Stimulated activated CD8-positive, alpha-beta memory T cell treated with anti-CD3 and anti-CD28 coated beads, Interleukin-4, amount 100 ng/mL, for 24 hours (primary cell): ENCODE measurements around the gene PDCD1.
"Not testable (repeated sequence)": the region's sequence is repeated elsewhere in the genome, so short reads cannot be mapped to it uniquely, and the experiment has no call there.

ENCODE experiments used
- DNase-seq: peaks from one replicate; pipeline ENCODE4 v3.0.0-alpha.2; 2020; ENCODE audit warnings: low read depth

PDCD1 gene

GRCh38 chr2:241877989-241878970 is 19.6 kb upstream of the PDCD1 start:
- DNase-seq, result peak; percentile 67

GRCh38 chr2:241877197-241877685 is 18.5 kb upstream of the PDCD1 start:
- DNase-seq, result no peak

DNA sequence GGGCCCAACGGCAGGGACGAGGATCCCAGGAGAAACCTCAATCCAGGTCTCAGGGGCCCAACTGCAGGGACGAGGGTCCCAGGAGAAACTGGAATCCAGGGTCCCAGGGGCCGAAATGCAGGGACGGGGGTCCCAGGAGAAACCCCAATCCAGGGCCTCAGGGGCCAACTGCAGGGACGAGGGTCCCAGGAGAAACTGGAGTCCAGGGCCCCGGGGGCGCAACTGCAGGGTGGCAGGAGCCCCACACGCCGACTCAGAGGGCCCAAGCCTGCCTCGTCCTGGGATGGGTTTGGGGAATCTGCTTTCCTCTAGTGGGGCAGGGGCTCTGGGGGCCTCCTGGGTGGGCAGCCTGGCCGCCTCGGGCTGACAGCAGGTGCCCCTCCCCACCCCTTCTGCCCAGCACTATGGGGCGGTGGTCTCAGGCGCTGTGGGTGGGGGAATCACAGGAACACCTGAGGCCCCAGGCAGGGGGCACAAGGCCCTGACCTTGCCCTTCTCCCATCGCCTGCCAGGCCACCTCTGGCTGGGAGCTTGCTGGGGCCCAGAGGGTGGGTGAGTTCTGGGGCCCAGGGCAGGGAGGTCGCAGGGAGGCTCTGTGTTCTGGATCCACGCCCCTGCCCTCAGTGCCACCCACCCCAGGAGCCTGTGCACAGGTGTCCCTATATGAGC is 18.0 kb upstream of the PDCD1 start:
- DNase-seq, result no peak

- DNase-seq, result not testable (repeated sequence)
These were observed 17.2 kb upstream of the PDCD1 start for GRCh38 chr2:241875754-241876527.

DNA sequence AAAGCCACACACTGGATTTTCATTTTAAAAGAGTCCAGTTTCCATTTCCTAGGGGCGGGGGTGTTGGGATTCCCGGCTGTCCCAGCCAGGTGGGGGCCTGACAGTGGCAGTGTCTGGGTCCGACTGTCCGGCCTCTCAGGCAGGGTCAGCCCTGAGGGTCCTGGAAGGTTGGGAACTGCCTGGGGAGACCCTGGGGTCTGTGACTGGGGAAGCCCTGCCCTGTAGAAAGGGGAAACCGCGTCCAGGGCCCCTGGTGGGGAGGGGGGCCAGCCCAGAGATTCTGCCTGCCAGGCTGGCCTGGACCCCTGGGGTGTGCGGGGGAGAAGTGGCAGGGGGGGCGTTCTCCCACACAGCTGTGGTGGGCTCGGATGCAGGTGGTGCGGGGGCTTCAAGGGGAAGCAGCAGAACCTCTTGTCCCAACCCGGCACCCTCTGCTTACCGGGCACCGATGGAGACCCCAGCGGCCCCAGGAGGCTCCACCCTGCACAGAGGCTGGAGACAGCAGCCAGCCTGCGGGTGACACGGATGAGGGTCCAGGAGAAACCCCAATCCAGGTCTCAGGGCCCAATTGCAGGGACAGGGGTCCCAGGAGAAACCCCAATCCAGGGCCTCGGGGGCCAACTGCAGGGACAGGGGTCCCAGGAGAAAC is 15.7 kb upstream of the PDCD1 start:
- no peak for DNase-seq

DNA sequence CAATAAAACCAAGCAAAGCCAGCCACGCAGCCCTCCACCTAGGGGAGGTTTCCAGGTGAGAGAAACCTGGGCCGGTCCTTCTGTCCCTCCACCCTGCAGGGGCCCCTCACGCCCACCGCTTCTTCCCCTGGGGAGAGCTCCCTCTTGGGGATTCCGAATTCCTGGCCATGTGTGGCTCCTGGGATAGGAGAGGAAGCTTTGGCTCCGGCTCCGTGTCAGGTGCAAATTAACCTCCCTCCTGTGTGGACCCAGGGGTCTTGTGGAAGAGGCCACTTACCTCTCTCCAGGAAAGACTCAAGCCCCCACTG is 15.1 kb upstream of the PDCD1 start:
- DNase-seq, result no peak

DNA sequence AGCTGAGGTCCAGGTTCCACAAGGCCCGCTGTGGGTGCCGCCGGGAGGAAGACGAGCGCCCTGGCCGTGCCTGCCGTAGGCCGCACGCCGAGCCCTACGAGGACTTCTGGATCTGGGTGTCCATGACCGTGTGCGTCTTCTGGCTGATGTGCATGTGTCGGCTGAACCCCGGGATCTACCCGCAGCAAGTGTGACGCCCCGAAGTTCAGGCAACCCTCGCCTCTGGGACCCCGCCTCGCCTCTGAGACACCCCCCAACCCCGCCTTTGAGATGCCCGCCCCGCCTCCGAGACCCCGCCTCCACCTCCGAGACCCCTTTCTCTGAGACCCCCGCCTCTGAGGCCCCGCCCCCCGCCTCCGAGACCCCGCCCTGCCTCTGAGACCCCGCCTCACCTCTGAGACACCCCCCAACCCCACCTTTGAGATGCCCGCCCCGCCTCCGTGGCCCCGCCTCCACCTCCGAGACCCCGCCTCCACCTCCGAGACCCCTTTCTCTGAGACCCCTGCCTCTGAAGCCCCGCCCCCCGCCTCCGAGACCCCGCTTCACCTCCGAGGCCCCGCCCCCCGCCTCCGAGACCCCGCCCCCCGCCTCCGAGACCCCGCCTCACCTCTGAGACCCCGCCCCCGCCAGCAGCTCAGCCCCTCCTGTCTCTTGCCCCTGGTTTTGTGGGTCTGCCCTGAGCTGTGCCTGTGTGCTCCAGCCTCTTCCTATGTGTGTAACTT is 14.5 kb upstream of the PDCD1 start:
- no peak for DNase-seq

GRCh38 chr2:241872313-241872642 is 13.6 kb upstream of the PDCD1 start:
- no peak for DNase-seq

DNA sequence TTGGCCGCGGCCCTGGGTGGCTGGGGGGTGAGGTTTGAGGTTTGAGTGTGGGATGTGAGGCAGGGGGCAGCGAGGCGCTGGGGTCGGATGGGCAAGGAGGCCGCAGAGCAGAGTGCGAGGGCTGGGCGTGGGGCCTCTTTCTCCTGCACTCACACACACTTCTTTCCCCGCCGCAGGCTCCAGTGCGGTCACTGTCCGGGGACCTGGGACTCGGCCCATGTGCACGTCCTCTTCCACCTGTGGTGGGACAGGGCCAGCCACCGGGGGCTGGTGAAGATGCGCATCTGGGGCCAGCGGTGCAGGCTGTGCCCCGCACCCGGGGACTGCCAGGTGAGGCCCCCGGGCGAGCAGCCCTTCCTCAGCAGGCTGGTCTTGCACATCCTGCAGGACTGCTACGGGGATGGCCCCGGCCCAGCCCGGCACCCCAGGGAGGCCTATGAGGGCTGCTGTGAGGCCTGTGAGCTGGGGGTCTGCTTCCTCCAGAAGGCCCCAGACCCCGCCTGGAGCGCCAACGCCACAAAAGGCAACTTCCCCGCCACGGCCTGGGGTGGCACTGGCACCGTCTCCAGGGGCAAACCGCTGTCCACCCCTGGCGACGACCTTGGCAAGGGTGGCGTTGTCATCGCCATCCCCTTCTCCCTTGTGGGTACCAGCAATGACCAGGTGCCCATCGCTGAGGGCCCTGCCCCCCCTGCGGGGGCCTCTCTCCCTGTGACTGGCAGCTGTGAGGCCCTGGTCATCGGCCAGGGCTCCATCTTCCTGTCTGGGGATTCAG is 13.0 kb upstream of the PDCD1 start:
- no peak for DNase-seq

DNA sequence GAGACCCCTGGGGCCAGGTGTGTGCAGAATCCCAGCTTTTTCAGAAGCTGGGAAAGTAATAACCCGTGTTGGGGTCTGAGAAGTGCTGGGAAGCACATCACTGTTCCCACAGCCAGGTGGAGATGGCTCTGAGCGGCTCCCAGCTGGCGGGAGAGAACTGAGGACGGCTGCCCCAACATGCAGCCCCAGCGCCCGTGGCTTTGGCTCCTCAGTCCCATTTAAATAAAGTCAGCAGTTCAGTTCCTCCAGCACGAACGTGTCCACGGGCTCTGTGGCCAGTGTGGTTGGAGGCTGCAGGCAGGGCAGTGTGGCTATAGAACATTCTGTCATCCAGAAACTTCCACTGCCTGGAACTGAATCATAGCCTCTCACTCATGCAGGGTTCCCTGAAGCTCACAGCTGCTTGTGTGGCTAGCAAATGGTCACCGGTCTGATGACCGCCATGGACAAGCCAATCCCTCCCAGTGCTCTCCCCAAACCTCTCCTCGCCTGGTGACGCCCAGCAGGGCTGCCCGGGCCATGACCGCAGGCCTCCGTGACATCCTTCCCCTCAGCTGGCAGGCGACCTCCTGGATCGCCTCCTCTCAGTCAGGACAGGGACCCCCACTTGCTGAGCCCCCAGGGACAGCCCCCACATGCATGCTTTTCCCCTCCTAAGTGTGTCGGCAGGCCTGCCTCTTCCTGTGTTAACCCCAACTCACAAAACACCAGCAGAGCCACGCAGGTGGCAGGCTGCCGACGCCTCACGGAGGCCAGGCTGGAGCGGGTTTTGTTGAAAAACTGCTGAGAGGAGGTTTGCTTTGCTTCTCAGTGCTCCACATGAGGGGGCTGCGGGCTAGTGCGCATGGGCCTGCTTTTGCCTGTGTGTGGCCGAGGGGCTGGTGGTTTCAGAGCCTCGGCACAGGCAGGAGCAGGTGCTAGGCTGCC is 12.2 kb upstream of the PDCD1 start:
- peak; percentile 42 for DNase-seq

GRCh38 chr2:241870081-241870541 is 11.4 kb upstream of the PDCD1 start:
- DNase-seq, result no peak

- no peak for DNase-seq
These were observed 10.6 kb upstream of the PDCD1 start, which contains the start of gene RTP5 for GRCh38 chr2:241869087-241869961. Gene RTP5, plus strand, starts transcription at chr2:241869729. Its CDS starts 28 bp downstream, at chr2:241869757.

GRCh38 chr2:241868661-241869081 is 10.0 kb upstream of the PDCD1 start:
- DNase-seq, result no peak

GRCh38 chr2:241867776-241868420 is 9.2 kb upstream of the PDCD1 start:
- DNase-seq, result peak; percentile 58

- no peak for DNase-seq
These were observed 8.3 kb upstream of the PDCD1 start for GRCh38 chr2:241866790-241867645.

DNA sequence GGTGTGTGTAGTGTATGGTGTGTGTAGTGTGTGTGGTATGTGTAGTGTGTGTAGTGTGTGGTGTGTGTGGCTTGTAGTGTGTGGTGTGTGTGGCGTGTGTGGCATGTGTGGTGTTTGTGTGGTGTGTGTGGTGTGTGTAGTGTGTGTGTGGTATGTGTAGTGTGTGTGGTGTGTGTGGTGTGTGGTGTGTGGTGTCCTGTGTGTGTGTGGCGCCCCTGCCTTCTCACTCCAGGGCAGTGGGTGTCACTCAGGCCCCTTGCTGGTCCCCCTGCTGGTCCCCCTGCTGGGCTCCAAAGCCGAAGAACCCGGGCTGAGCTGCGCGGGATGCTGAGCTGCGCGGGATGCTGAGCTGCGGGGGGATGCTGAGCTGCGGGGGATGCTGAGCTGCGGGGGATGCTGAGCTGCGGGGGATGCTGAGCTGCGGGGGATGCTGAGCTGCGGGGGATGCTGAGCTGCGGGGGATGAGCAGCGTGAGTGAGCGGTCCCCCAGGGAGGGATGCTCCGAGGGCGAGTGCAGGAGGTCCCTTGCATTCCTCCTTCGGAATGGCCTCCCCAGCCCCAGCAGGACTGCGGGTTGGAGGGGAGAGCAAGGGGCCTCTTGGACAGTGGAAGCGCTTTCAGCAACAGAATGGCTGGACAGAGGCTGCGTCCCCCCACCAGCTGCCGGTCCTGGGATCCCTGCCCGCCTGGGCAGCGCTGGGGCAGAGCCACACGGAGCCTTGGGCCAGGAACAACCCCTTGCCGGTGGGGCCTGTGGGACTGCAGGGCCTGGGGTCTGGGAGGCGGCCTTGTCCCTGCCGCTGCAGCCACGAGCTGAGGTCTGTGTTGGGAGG is 7.5 kb upstream of the PDCD1 start:
- no peak for DNase-seq
